ENCODE measurements around the gene SAYSD1. TPM values are rescaled to one million over a fixed set of nuclear protein-coding genes. Genes with fewer than 3 reads are reported as not detected.

SAYSD1 gene
- total RNA-seq, 4 donors from 2014 or later, result 2.2 to 30.7 (median 21.1) TPM

- TF ChIP-seq POLR2AphosphoS5 (IDR thresholded peaks at IDR 0.05), result no peak
- Histone ChIP-seq H3K27me3 (no peaks in the 10 kb centered on the region), H3K4me1 (peaks cover 0 to under 1% (median 0%) of the 10 kb centered on the region in 4 donors), H3K36me3 (no peaks in the 10 kb centered on the region), H3K9me3 (no peaks in the 10 kb centered on the region), H3K27ac (no peak overlapping the region), H3K4me3 (no peak overlapping the region)
- DNase-seq, result no peak
- in situ Hi-C loops (cut with MboI; ENCODE audit: low pct_ligation_motif_present in 1 of 4, low pct_unique_long_range_greater_than_20kb in 1 of 4, low sequenced_read_pairs in 3 of 4) (no loop called here), intact Hi-C loops (cut with DNase I; ENCODE audit: low total_unique reads) (no loop called here)
- WGBS, 2 donors (ENCODE audit: low coverage in 1 of 2), result 89 to 96% methylated on average over 1 of the region's 1 CpG
These were observed 12.2 kb downstream of the SAYSD1 start for GRCh38 chr6:39102821-39103136.

- no peak for DNase-seq
- no peak overlapping the region for H3K27ac ChIP-seq
- no peaks in the 10 kb centered on the region for H3K9me3 ChIP-seq
- TF ChIP-seq EP300 (IDR thresholded peaks at IDR 0.05; ENCODE audit: low read depth) (no peak), CTCF (IDR thresholded peaks at IDR 0.05) (peak in 3 of 5 experiments; percentile 12 to 19 (median 14)), POLR2AphosphoS5 (IDR thresholded peaks at IDR 0.05) (no peak), POLR2A (IDR thresholded peaks at IDR 0.05) (no peak)
- in situ Hi-C loops (cut with MboI; ENCODE audit: low pct_ligation_motif_present in 1 of 4, low pct_unique_long_range_greater_than_20kb in 1 of 4, low sequenced_read_pairs in 3 of 4), result no loop called here
- no peak overlapping the region for H3K4me3 ChIP-seq
- 53 to 67% methylated on average over 3 to 12 of the region's 12 CpGs for WGBS, 2 donors (ENCODE audit: low coverage in 1 of 2)
- H3K27me3 ChIP-seq, result no peaks in the 10 kb centered on the region
- no peaks in the 10 kb centered on the region for H3K4me1 ChIP-seq
- H3K36me3 ChIP-seq, result no peaks in the 10 kb centered on the region
- intact Hi-C loops (cut with DNase I; ENCODE audit: low total_unique reads), result no loop called here
These were observed 12.7 kb downstream of the SAYSD1 start for GRCh38 chr6:39102071-39102820.

GRCh38 chr6:39100358-39100757 is 14.6 kb downstream of the SAYSD1 start:
- in situ Hi-C loops (cut with MboI; ENCODE audit: low pct_ligation_motif_present in 1 of 4, low pct_unique_long_range_greater_than_20kb in 1 of 4, low sequenced_read_pairs in 3 of 4), result no loop called here
- Histone ChIP-seq H3K36me3 (no peaks in the 10 kb centered on the region), H3K27me3 (no peaks in the 10 kb centered on the region), H3K27ac (no peak overlapping the region), H3K4me1 (no peaks in the 10 kb centered on the region), H3K9me3 (no peaks in the 10 kb centered on the region), H3K4me3 (no peak overlapping the region)
- TF ChIP-seq EP300 (IDR thresholded peaks at IDR 0.05; ENCODE audit: low read depth) (no peak), CTCF (IDR thresholded peaks at IDR 0.05) (no peak), POLR2A (IDR thresholded peaks at IDR 0.05) (no peak), POLR2AphosphoS5 (IDR thresholded peaks at IDR 0.05) (no peak)
- intact Hi-C loops (cut with DNase I; ENCODE audit: low total_unique reads), result no loop called here
- 69 to 88% methylated on average over 2 to 3 of the region's 3 CpGs for WGBS, 2 donors (ENCODE audit: low coverage in 1 of 2)
- DNase-seq, result no peak

- H3K27me3 ChIP-seq, result peaks cover 4% of the 10 kb centered on the region
- no peaks in the 10 kb centered on the region for H3K36me3 ChIP-seq
- TF ChIP-seq POLR2AphosphoS5 (IDR thresholded peaks at IDR 0.05), result no peak
- no peak for TF ChIP-seq POLR2A (IDR thresholded peaks at IDR 0.05)
- TF ChIP-seq CTCF (IDR thresholded peaks at IDR 0.05), result no peak
- TF ChIP-seq EP300 (IDR thresholded peaks at IDR 0.05; ENCODE audit: low read depth), result no peak
- in situ Hi-C loops (cut with MboI; ENCODE audit: low pct_ligation_motif_present in 1 of 4, low pct_unique_long_range_greater_than_20kb in 1 of 4, low sequenced_read_pairs in 3 of 4) (no loop called here), intact Hi-C loops (cut with DNase I; ENCODE audit: low total_unique reads) (no loop called here)
- no peaks in the 10 kb centered on the region for H3K4me1 ChIP-seq
- no peak for DNase-seq
- H3K9me3 ChIP-seq, result no peaks in the 10 kb centered on the region
- no peak overlapping the region for H3K27ac ChIP-seq
- no peak overlapping the region for H3K4me3 ChIP-seq
These were observed 19.4 kb downstream of the SAYSD1 start for GRCh38 chr6:39095578-39095977.
